ENCODE data around the gene PEA15. TPM values are rescaled to one million over a fixed set of nuclear protein-coding genes. Genes with fewer than 3 reads are reported as not detected.

Gene PEA15
- total and polyA plus RNA-seq, 10 of the 15 experiments (the other 5 are each of a cell fraction or from before 2014, with no cell fraction given), result 15.1 to 269 (median 65.6) TPM

DNA sequence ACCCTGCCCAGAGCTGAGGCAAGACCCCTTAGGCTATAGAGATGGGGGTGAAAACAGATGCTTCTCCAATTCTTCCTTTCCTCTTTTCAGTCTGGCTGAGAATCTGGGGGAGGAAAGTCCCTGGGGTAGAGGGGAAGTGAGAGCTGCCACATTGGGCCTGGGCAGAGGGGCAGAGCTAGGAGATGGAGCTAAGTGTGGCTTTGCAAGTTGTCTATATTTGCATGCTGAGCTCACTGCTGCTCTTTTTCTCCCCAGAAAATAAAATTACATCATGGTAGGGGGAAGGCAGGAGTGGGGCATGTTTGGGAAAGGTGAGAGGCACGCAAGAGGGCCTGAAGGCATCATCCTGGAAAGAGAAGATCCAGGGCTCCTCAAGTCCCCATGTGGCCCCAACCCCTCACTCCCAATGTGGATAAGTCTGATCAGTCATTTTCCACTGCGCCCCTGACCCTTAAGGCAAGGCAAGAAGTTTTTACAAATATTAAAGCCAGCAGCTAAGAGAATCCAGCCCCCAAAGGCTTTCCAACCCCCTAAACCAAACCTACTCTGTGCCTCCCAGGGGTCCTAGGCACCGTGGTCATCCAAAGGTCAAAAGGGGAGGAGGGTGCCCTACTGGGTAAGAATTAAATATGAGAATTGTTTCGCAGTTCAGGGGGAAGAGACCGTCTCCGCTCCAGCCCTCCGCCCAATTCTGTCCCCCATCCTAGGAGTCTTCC, 500 bp upstream of the PEA15 start (continued):
- TF ChIP-seq, protein P1, sequence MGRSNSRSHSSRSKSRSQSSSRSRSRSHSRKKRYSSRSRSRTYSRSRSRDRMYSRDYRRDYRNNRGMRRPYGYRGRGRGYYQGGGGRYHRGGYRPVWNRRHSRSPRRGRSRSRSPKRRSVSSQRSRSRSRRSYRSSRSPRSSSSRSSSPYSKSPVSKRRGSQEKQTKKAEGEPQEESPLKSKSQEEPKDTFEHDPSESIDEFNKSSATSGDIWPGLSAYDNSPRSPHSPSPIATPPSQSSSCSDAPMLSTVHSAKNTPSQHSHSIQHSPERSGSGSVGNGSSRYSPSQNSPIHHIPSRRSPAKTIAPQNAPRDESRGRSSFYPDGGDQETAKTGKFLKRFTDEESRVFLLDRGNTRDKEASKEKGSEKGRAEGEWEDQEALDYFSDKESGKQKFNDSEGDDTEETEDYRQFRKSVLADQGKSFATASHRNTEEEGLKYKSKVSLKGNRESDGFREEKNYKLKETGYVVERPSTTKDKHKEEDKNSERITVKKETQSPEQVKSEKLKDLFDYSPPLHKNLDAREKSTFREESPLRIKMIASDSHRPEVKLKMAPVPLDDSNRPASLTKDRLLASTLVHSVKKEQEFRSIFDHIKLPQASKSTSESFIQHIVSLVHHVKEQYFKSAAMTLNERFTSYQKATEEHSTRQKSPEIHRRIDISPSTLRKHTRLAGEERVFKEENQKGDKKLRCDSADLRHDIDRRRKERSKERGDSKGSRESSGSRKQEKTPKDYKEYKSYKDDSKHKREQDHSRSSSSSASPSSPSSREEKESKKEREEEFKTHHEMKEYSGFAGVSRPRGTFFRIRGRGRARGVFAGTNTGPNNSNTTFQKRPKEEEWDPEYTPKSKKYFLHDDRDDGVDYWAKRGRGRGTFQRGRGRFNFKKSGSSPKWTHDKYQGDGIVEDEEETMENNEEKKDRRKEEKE (IDR thresholded peaks at IDR 0.05), result no peak
- TF ChIP-seq YBX1 (IDR thresholded peaks at IDR 0.05) (no peak), YY1 (IDR thresholded peaks at IDR 0.05; ENCODE audit: low read depth, low read length) (0 out of 2 replicates have a peak, but pooled peaks have one; percentile 6), MTA2 (IDR thresholded peaks at IDR 0.05; ENCODE audit: low read depth) (peak; percentile 81), IKZF1 (conservative IDR thresholded peaks at IDR 0.05) (peak; percentile 98), EED (IDR thresholded peaks at IDR 0.05; ENCODE audit: low read depth) (peak; percentile 98), ZNF207 (IDR thresholded peaks at IDR 0.05; ENCODE audit: borderline replicate concordance) (no peak; the same call in 1 of the 2 replicates)
- TF ChIP-seq, protein P2, sequence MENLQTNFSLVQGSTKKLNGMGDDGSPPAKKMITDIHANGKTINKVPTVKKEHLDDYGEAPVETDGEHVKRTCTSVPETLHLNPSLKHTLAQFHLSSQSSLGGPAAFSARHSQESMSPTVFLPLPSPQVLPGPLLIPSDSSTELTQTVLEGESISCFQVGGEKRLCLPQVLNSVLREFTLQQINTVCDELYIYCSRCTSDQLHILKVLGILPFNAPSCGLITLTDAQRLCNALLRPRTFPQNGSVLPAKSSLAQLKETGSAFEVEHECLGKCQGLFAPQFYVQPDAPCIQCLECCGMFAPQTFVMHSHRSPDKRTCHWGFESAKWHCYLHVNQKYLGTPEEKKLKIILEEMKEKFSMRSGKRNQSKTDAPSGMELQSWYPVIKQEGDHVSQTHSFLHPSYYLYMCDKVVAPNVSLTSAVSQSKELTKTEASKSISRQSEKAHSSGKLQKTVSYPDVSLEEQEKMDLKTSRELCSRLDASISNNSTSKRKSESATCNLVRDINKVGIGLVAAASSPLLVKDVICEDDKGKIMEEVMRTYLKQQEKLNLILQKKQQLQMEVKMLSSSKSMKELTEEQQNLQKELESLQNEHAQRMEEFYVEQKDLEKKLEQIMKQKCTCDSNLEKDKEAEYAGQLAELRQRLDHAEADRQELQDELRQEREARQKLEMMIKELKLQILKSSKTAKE (IDR thresholded peaks at IDR 0.05; ENCODE audit: low read depth, poor library complexity, severe bottlenecking), result peak; percentile 62

Measured in GM12878 (cell line).